A673 (cell line): ENCODE measurements around the gene C19orf85.

Experiments used
- EZH2 ChIP-seq: fragments of 200-600 bp; sonication (generic); IDR thresholded peaks from 2 replicates; pipeline ENCODE4 v1.6.1; 2017; ENCODE audit warnings: borderline replicate concordance, low read depth, mild to moderate bottlenecking, mixed read lengths, antibody characterized with exemption, low read length; ENCODE audit not compliant: poor library complexity, severe bottlenecking
- TF ChIP-seq, protein P1 (sequence below): fragments of 300-800, 200-600 bp; sonication (generic); conservative IDR thresholded peaks from 2 replicates; pipeline ENCODE4 v1.5.1; 2017; ENCODE audit warnings: low read depth, mild to moderate bottlenecking, antibody characterized with exemption, low read length, moderate library complexity, mixed read lengths

- TF ChIP-seq, protein P1, sequence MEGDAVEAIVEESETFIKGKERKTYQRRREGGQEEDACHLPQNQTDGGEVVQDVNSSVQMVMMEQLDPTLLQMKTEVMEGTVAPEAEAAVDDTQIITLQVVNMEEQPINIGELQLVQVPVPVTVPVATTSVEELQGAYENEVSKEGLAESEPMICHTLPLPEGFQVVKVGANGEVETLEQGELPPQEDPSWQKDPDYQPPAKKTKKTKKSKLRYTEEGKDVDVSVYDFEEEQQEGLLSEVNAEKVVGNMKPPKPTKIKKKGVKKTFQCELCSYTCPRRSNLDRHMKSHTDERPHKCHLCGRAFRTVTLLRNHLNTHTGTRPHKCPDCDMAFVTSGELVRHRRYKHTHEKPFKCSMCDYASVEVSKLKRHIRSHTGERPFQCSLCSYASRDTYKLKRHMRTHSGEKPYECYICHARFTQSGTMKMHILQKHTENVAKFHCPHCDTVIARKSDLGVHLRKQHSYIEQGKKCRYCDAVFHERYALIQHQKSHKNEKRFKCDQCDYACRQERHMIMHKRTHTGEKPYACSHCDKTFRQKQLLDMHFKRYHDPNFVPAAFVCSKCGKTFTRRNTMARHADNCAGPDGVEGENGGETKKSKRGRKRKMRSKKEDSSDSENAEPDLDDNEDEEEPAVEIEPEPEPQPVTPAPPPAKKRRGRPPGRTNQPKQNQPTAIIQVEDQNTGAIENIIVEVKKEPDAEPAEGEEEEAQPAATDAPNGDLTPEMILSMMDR, result no peak
- TF ChIP-seq EZH2, result no peak
These were observed 35.9 kb upstream of the C19orf85 start for GRCh38 chr19:55500368-55500952.
